WTC11 (cell line): ENCODE data around the gene UTP14C. TPM values are rescaled to one million over a fixed set of nuclear protein-coding genes. Genes with fewer than 3 reads are reported as not detected.

ENCODE experiments used
- ATAC-seq: fragments of 200-7000 bp; cut with Tn5 transposase; 2 replicates; pipeline ENCODE4 v1.10.0; 2021; ENCODE audit warnings: mild to moderate bottlenecking, moderate library complexity
- Bru-seq: library from RNA; stranded (reverse); fragments of 400-500 nt; gene quantifications from one replicate; lab custom pipeline; 2021; lab: Mats Ljungman, UMichigan
- CTCF ChIA-PET: fragments of 300-600 bp; sonication (Branson Sonifier 250); formaldehyde crosslinking; loops from one replicate; lab custom pipeline; 2021; ENCODE audit warnings: antibody characterized with exemption; lab: Charles Lee
- POLR2A ChIA-PET: fragments of 350-600 bp; sonication (Branson Sonifier 250); formaldehyde crosslinking; loops from one replicate; lab custom pipeline; 2021; ENCODE audit warnings: antibody characterized with exemption; lab: Charles Lee
- DNase-seq: peaks from one replicate; pipeline ENCODE4 v3.0.0; 2021; ENCODE audit warnings: low spot score
- H3K27ac Mint-ChIP-seq: 2 replicates; pipeline ENCODE4 v1.8.0; 2021; ENCODE audit warnings: mixed read lengths
- H3K27me3 Mint-ChIP-seq: 2 replicates; pipeline ENCODE4 v1.8.0; 2021; ENCODE audit warnings: low read depth, mild to moderate bottlenecking, moderate library complexity, mixed read lengths
- H3K36me3 Mint-ChIP-seq: 2 replicates; pipeline ENCODE4 v1.8.0; 2021; ENCODE audit warnings: mixed read lengths
- H3K4me1 Mint-ChIP-seq: 2 replicates; pipeline ENCODE4 v1.8.0; 2022; ENCODE audit warnings: mixed read lengths
- H3K4me3 Mint-ChIP-seq: 2 replicates; pipeline ENCODE4 v1.8.0; 2021; ENCODE audit warnings: mild to moderate bottlenecking, moderate library complexity, mixed read lengths
- H3K9me3 Mint-ChIP-seq: 2 replicates; pipeline ENCODE4 v1.8.0; 2021; ENCODE audit warnings: mixed read lengths
- AR ChIP-seq: fragments of 250-450 bp; sonication (Bioruptor Pico); IDR thresholded peaks from 2 replicates; pipeline ENCODE4 v1.9.0; 2021; ENCODE audit warnings: mild to moderate bottlenecking
- ATF3 ChIP-seq: sonication (generic); formaldehyde crosslinking; conservative IDR thresholded peaks from 2 replicates; pipeline ENCODE4 v1.8.1; 2022; ENCODE audit warnings: mild to moderate bottlenecking, missing genetic modification reagents
- CTCF ChIP-seq: fragments of 200-600 bp; IDR thresholded peaks from 2 replicates; pipeline ENCODE4 v1.8.0; 2022; ENCODE audit warnings: antibody characterized with exemption
- EMX1 ChIP-seq: fragments of 250-450 bp; sonication (Bioruptor Pico); IDR thresholded peaks from 2 replicates; pipeline ENCODE4 v1.8.0; 2021; ENCODE audit warnings: mild to moderate bottlenecking
- ESRRA ChIP-seq: sonication (generic); formaldehyde crosslinking; IDR thresholded peaks from 2 replicates; pipeline ENCODE4 v1.8.1; 2022; ENCODE audit warnings: mild to moderate bottlenecking, missing genetic modification reagents, borderline replicate concordance
- FOXJ3 ChIP-seq: sonication (generic); formaldehyde crosslinking; IDR thresholded peaks from 2 replicates; pipeline ENCODE4 v1.9.0; 2021; ENCODE audit warnings: missing genetic modification reagents, mild to moderate bottlenecking, borderline replicate concordance
- HMGXB4 ChIP-seq: sonication (generic); formaldehyde crosslinking; IDR thresholded peaks from 2 replicates; pipeline ENCODE4 v1.8.1; 2023; ENCODE audit warnings: mild to moderate bottlenecking, moderate library complexity, missing genetic modification reagents
- JUN ChIP-seq: sonication (generic); formaldehyde crosslinking; IDR thresholded peaks from 2 replicates; pipeline ENCODE4 v1.8.0; 2023; ENCODE audit warnings: mild to moderate bottlenecking, missing genetic modification reagents
- MXD4 ChIP-seq: fragments of 250-450 bp; sonication (Bioruptor Pico); IDR thresholded peaks from 2 replicates; pipeline ENCODE4 v1.8.0; 2021; ENCODE audit warnings: mild to moderate bottlenecking, moderate library complexity, borderline replicate concordance
- NFATC4 ChIP-seq: fragments of 250-450 bp; sonication (Bioruptor Pico); IDR thresholded peaks from 2 replicates; pipeline ENCODE4 v1.9.0; 2021; ENCODE audit warnings: mild to moderate bottlenecking
- NFYB ChIP-seq: sonication (generic); formaldehyde crosslinking; conservative IDR thresholded peaks from 2 replicates; pipeline ENCODE4 v1.8.0; 2022; ENCODE audit warnings: low read depth, missing genetic modification reagents
- NR3C1 ChIP-seq: sonication (generic); formaldehyde crosslinking; conservative IDR thresholded peaks from 2 replicates; pipeline ENCODE4 v1.8.1; 2023; ENCODE audit warnings: low read depth, mild to moderate bottlenecking, missing genetic modification reagents
- OVOL2 ChIP-seq: fragments of 250-450 bp; sonication (Bioruptor Pico); IDR thresholded peaks from 2 replicates; pipeline ENCODE4 v1.9.0; 2021; ENCODE audit warnings: mild to moderate bottlenecking, borderline replicate concordance
- RELA ChIP-seq: sonication (generic); formaldehyde crosslinking; IDR thresholded peaks from 2 replicates; pipeline ENCODE4 v1.8.1; 2022; ENCODE audit warnings: missing genetic modification reagents, mild to moderate bottlenecking, borderline replicate concordance
- TEAD4 ChIP-seq: sonication (generic); formaldehyde crosslinking; IDR thresholded peaks from 2 replicates; pipeline ENCODE4 v1.8.0; 2022; ENCODE audit warnings: mild to moderate bottlenecking, missing genetic modification reagents
- ZBTB21 ChIP-seq: sonication (generic); formaldehyde crosslinking; IDR thresholded peaks from 2 replicates; pipeline ENCODE4 v1.8.1; 2023; ENCODE audit warnings: mild to moderate bottlenecking, missing genetic modification reagents, borderline replicate concordance
- ZNF532 ChIP-seq: fragments of 250-450 bp; sonication (Bioruptor Pico); IDR thresholded peaks from 2 replicates; pipeline ENCODE4 v1.9.0; 2021; ENCODE audit warnings: mild to moderate bottlenecking, borderline replicate concordance
- long read RNA-seq, 3 experiments: library from RNA in 1 of 3; library from capped mRNA in 1 of 3; library from polyadenylated mRNA in 1 of 3; unstranded in 2 of 3; stranded (forward) in 1 of 3; transcript quantifications; one replicate each; pipeline ENCODE4 v2.0.0, GENCODE V29; 2021
- total RNA-seq: library from RNA; stranded (reverse); gene quantifications from 3 replicates; pipeline ENCODE4 v1.2.3, GENCODE V29; 2021
- TF ChIP-seq, protein P1 (sequence below): sonication (generic); formaldehyde crosslinking; IDR thresholded peaks from 2 replicates; pipeline ENCODE4 v1.8.1; 2022; ENCODE audit warnings: mild to moderate bottlenecking, moderate library complexity, missing genetic modification reagents
- TF ChIP-seq, protein P2 (sequence below): sonication (generic); formaldehyde crosslinking; IDR thresholded peaks from 2 replicates; pipeline ENCODE4 v1.8.1; 2023; ENCODE audit warnings: mild to moderate bottlenecking, missing genetic modification reagents, moderate library complexity

The UTP14C gene
- total RNA-seq (18.5 to 20.5 TPM (median 19.2 TPM) in 3 replicates), Bru-seq, nascent RNA (percentile 97 among the genes with signal in this experiment)
- long read RNA-seq, experiment 1, full-length matches to known transcripts: 5 of 43 reads
- long read RNA-seq, experiment 1, partial matches to known transcripts: 38 of 43 reads
- long read RNA-seq, experiment 1, other reads (novel, unspliced or antisense): 0 of 43 reads
- long read RNA-seq, experiment 2, partial matches to known transcripts: 0 of 26 reads
- long read RNA-seq, experiment 2, other reads (novel, unspliced or antisense): 26 of 26 reads
- long read RNA-seq, experiment 3: 0 reads

GRCh38 chr13:52024481-52024880 lies at the start of gene UTP14C:
TSS of gene UTP14C (plus strand) at chr13:52024691. CDS start at chr13:52028805, 4,114 bp downstream.
- Mint-ChIP-seq H3K27ac (no peak within 1 kb of the TSS), H3K4me1 (peaks cover 9% of the 10 kb centered on the region), H3K36me3 (peaks cover 79% of the 10 kb centered on the region)
- DNase-seq: no peak
- no peak for TF ChIP-seq NFATC4
- TF ChIP-seq, protein P1, sequence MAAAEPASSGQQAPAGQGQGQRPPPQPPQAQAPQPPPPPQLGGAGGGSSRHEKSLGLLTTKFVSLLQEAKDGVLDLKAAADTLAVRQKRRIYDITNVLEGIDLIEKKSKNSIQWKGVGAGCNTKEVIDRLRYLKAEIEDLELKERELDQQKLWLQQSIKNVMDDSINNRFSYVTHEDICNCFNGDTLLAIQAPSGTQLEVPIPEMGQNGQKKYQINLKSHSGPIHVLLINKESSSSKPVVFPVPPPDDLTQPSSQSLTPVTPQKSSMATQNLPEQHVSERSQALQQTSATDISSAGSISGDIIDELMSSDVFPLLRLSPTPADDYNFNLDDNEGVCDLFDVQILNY (CRISPR knock-in tag): no peak
- TF ChIP-seq OVOL2 (CRISPR knock-in tag): no peak
- no peak for TF ChIP-seq ZNF532 (CRISPR knock-in tag)
- TF ChIP-seq HMGXB4 (CRISPR knock-in tag): no peak
- TF ChIP-seq ZBTB21 (CRISPR knock-in tag): no peak
- TF ChIP-seq TEAD4 (CRISPR knock-in tag): no peak
- no peak for TF ChIP-seq CTCF
- no peak for TF ChIP-seq MXD4 (CRISPR knock-in tag)
- no peak for TF ChIP-seq JUN (CRISPR knock-in tag)
- no peak for TF ChIP-seq RELA (CRISPR knock-in tag)
- TF ChIP-seq AR: no peak
- no peak for TF ChIP-seq NR3C1
- no peak for TF ChIP-seq EMX1 (CRISPR knock-in tag)
- TF ChIP-seq FOXJ3 (CRISPR knock-in tag): no peak
- no peak for TF ChIP-seq ESRRA (CRISPR knock-in tag)
- TF ChIP-seq ATF3 (CRISPR knock-in tag): no peak
- TF ChIP-seq, protein P2, sequence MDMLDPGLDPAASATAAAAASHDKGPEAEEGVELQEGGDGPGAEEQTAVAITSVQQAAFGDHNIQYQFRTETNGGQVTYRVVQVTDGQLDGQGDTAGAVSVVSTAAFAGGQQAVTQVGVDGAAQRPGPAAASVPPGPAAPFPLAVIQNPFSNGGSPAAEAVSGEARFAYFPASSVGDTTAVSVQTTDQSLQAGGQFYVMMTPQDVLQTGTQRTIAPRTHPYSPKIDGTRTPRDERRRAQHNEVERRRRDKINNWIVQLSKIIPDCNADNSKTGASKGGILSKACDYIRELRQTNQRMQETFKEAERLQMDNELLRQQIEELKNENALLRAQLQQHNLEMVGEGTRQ (CRISPR knock-in tag): no peak
- TF ChIP-seq NFYB (CRISPR knock-in tag): no peak
- TF ChIP-seq, all 79 proteins: peak for 0
- POLR2A ChIA-PET: no interaction called here
- peaks cover 33% of the 10 kb centered on the region for H3K9me3 Mint-ChIP-seq
- no peak within 1 kb of the TSS for H3K4me3 Mint-ChIP-seq
- H3K27me3 Mint-ChIP-seq: no peaks in the 10 kb centered on the region; the same call in 1 of the 2 replicates
- CTCF ChIA-PET: no interaction called here
- no peak for ATAC-seq
